Astrocyte of the spinal cord (primary cell): Measurements from ENCODE around the gene RPL10.

ENCODE experiments used
- DNase-seq: peaks from one replicate; pipeline ENCODE4 v3.0.0; 2011; ENCODE audit warnings: low read depth, low spot score
- H3K4me3 ChIP-seq: 2 replicates; pipeline ENCODE4 v1.5.1; 2011; ENCODE audit warnings: low read depth, mild to moderate bottlenecking, low read length, moderate library complexity
- in situ Hi-C: cut with HindIII; loops from 2 replicates; pipeline ENCODE4 v1.10.0; 2017; ENCODE audit warnings: low sequenced_read_pairs
- TF ChIP-seq, protein P1 (sequence below): IDR thresholded peaks from 2 replicates; pipeline ENCODE4 v1.5.1; 2012; ENCODE audit warnings: low read depth, mild to moderate bottlenecking, low read length, inconsistent platforms

Gene RPL10

DNA sequence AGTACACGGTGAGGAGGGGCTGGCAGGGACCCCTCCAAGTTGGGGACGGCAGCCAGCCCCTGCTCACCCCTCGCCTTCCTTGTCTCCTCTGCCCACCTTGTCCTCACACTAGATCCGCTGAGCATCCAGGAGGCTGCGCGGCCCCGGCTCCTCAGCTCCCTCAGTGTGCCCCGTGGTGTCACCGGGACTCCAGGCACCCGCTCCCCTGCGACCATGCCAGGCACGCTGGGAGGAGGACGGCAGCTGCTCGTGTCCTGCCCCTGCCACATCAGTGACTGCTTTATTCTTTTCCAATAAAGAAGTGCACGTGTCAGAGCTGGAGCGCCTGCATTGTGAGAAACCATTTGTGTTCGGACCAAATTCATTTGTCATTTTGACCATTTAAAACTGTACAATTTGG is 52.1 kb downstream of the RPL10 start:
- TF ChIP-seq, protein P1, sequence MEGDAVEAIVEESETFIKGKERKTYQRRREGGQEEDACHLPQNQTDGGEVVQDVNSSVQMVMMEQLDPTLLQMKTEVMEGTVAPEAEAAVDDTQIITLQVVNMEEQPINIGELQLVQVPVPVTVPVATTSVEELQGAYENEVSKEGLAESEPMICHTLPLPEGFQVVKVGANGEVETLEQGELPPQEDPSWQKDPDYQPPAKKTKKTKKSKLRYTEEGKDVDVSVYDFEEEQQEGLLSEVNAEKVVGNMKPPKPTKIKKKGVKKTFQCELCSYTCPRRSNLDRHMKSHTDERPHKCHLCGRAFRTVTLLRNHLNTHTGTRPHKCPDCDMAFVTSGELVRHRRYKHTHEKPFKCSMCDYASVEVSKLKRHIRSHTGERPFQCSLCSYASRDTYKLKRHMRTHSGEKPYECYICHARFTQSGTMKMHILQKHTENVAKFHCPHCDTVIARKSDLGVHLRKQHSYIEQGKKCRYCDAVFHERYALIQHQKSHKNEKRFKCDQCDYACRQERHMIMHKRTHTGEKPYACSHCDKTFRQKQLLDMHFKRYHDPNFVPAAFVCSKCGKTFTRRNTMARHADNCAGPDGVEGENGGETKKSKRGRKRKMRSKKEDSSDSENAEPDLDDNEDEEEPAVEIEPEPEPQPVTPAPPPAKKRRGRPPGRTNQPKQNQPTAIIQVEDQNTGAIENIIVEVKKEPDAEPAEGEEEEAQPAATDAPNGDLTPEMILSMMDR: no peak
- DNase-seq: no peak
- in situ Hi-C loops: no loop called here
- H3K4me3 ChIP-seq: no peak overlapping the region
